ENCODE data around the gene MAP1LC3A. TPM values are rescaled to one million over a fixed set of nuclear protein-coding genes. Genes with fewer than 3 reads are reported as not detected.
"Not testable (repeated sequence)": the region's sequence is repeated elsewhere in the genome, so short reads cannot be mapped to it uniquely, and the experiment has no call there.

Gene MAP1LC3A
- total RNA-seq: 1 to 10 TPM in 1 of 2 experiments, under 1 TPM in 1; 0.99 to 2.4 TPM
- polyA plus RNA-seq: 1 to 10 TPM in 2 of 3 donors, under 1 TPM in 1; 0.94 to 2.1 (median 1.6) TPM
- total RNA-seq: 1.7 to 13.3 (median 3.1) reads per million in 6 experiments

GRCh38 chr20:34558320-34559218, at the start of gene MAP1LC3A:
MAP1LC3A (plus strand) TSS chr20:34558718; CDS start chr20:34558869, 151 bp downstream.
- Mint-ChIP-seq H3K9me3 (no peaks in the 10 kb centered on the region), H3K4me3 (peak within 1 kb of the TSS; percentile 79 to 94 (median 86)), H3K4me1 (peaks cover 8 to 19% (median 17%) of the 10 kb centered on the region in 4 donors), H3K36me3 (no peaks in the 10 kb centered on the region), H3K27ac (peak within 1 kb of the TSS; percentile 87 to 99 (median 96)), H3K27me3 (no peaks in the 10 kb centered on the region)
- ATAC-seq (peak; percentile 82), DNase-seq (peak; percentile 84 to 97 (median 93))
- POLR2A ChIA-PET: interaction anchor here (1.7 to 1.9 kb wide), 2 partner anchors 14 to 118 kb away, joined by 5 read pairs; partner anchors contain the start of gene PIGU

DNA sequence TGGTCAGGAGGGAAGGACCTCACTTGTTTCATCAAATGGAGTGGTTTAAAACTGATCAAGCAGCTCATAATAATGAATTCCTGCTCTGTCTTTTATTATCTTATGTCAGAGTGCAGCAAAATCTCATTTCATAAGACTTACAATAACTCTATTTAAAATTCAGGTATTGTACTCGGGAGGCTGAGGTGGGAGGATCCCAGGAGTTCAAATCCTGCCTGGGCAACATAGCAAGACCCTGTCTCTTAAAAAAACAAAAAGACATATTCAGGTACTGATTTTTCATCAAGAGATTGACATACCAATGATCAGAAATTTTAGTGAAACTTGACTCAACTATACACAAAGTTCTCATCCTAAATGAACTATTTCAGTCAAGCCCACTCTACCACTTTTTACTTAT, 47.9 kb upstream of the MAP1LC3A start:
- H3K27ac Mint-ChIP-seq: peak overlapping the region in 2 of 10 donors; percentile 6 to 34
- peaks cover 12 to 31% (median 22%) of the 10 kb centered on the region in 4 donors for H3K4me1 Mint-ChIP-seq
- POLR2A ChIA-PET: no interaction called here
- ATAC-seq: no peak
- H3K9me3 Mint-ChIP-seq: no peaks in the 10 kb centered on the region
- DNase-seq: no peak
- no peak overlapping the region for H3K4me3 Mint-ChIP-seq
- peaks cover 0 to 43% (median 0%) of the 10 kb centered on the region in 3 donors for H3K36me3 Mint-ChIP-seq
- H3K27me3 Mint-ChIP-seq: no peaks in the 10 kb centered on the region

GRCh38 chr20:34511891-34512265, 46.6 kb upstream of the MAP1LC3A start:
- H3K9me3 Mint-ChIP-seq: no peaks in the 10 kb centered on the region
- H3K36me3 Mint-ChIP-seq: peaks cover 0 to 31% (median 0%) of the 10 kb centered on the region in 3 donors
- POLR2A ChIA-PET: interaction anchor here (0.6 kb wide), 1 partner anchor 102 kb away, joined by 3 read pairs; no protein-coding TSS in a partner anchor
- peak overlapping the region in 6 of 10 donors; percentile 10 to 72 (median 22) for H3K27ac Mint-ChIP-seq
- no peaks in the 10 kb centered on the region for H3K27me3 Mint-ChIP-seq
- DNase-seq (no peak), ATAC-seq (no peak)
- no peak overlapping the region for H3K4me3 Mint-ChIP-seq
- peaks cover 15 to 38% (median 21%) of the 10 kb centered on the region in 4 donors for H3K4me1 Mint-ChIP-seq

- peaks cover 15 to 43% (median 21%) of the 10 kb centered on the region in 4 donors for H3K4me1 Mint-ChIP-seq
- POLR2A ChIA-PET: no interaction called here
- no peak for ATAC-seq
- peak overlapping the region in 1 of 10 donors; percentile 15 for H3K4me3 Mint-ChIP-seq
- peaks cover 0 to 27% (median 0%) of the 10 kb centered on the region in 3 donors for H3K36me3 Mint-ChIP-seq
- no peaks in the 10 kb centered on the region for H3K27me3 Mint-ChIP-seq
- H3K27ac Mint-ChIP-seq: peak overlapping the region in 9 of 10 donors; percentile 10 to 82 (median 52)
- H3K9me3 Mint-ChIP-seq: no peaks in the 10 kb centered on the region
- no peak for DNase-seq
Measured at GRCh38 chr20:34512266-34512954, 46.1 kb upstream of the MAP1LC3A start.

GRCh38 chr20:34512955-34513419, 45.5 kb upstream of the MAP1LC3A start:
- Mint-ChIP-seq H3K4me1 (peaks cover 18 to 47% (median 25%) of the 10 kb centered on the region in 4 donors), H3K4me3 (peak overlapping the region in 3 of 10 donors; percentile 20 to 25 (median 22)), H3K36me3 (peaks cover 0 to 21% (median 0%) of the 10 kb centered on the region in 3 donors), H3K9me3 (no peaks in the 10 kb centered on the region), H3K27me3 (no peaks in the 10 kb centered on the region), H3K27ac (peak overlapping the region in 8 of 10 donors; percentile 15 to 77 (median 46))
- DNase-seq (no peak), ATAC-seq (no peak)
- POLR2A ChIA-PET: no interaction called here

DNA sequence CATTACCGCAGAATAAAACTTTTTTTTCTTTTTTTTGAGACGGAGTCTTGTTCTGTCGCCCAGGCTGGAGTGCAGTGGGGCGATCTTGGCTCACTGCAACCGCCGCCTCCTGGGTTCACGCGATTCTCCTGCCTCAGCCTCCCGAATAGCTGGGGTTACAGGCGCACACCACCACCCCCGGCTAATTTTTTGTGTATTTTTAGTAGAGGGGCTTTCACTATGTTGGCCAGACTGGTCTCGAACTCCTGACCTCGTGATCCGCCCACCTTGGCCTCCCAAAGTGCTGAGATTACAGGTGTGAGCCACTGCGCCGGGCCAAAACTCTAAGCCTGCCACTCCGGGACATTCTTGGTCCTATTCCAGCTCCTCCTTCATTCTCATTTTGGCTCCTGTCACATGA, 44.5 kb upstream of the MAP1LC3A start:
- peaks cover 0 to 13% (median 0%) of the 10 kb centered on the region in 3 donors for H3K36me3 Mint-ChIP-seq
- H3K27ac Mint-ChIP-seq: peak overlapping the region in 6 of 10 donors; percentile 16 to 67 (median 44)
- DNase-seq, POLR2A ChIA-PET, H3K9me3 Mint-ChIP-seq, H3K27me3 Mint-ChIP-seq, ATAC-seq: not testable (repeated sequence)
- peak overlapping the region in 4 of 10 donors; percentile 7 to 63 (median 28) for H3K4me3 Mint-ChIP-seq
- peaks cover 25 to 56% (median 33%) of the 10 kb centered on the region in 4 donors for H3K4me1 Mint-ChIP-seq

DNA sequence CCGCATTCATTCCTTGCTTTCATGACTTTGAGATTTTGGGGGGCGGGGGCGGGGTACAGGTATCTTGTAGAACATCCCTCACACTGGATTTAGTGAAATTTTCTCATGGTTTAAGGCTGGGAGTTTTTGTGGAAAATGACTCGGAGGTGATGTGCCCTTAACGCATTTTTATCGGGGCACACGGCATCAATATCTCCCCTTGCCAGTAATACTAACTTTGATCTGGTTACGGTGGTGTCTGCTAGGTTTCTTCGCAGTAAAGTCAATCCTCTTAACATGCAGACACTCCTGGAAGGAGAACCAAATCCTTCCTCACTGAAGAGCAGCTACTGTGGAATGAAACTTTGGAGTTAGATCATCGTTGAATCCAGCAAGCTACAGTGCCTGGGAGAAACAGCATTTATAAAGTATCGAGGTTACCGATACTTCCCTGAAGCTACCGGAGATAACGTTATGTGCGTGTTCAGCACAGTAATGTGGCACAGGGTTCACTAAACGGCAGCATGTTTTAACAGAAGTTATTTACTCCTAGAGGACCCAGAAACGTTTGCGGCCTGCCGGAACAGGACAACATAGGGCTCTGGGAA, 43.5 kb upstream of the MAP1LC3A start:
- ATAC-seq (peak in 1 of 2 donors; percentile 9), DNase-seq (peak in 1 of 10 donors; percentile 1)
- Mint-ChIP-seq H3K4me1 (peaks cover 25 to 57% (median 31%) of the 10 kb centered on the region in 4 donors), H3K9me3 (no peaks in the 10 kb centered on the region), H3K27me3 (no peaks in the 10 kb centered on the region), H3K36me3 (peaks cover 0 to 14% (median 0%) of the 10 kb centered on the region in 3 donors), H3K27ac (peak overlapping the region; percentile 96 to 99 (median 98)), H3K4me3 (peak overlapping the region; percentile 97 to 100 (median 99))
- POLR2A ChIA-PET: interaction anchor here (1.2 to 2.9 kb wide), 6 partner anchors 152 to 896 kb away, joined by 3 to 19 read pairs (median 7); partner anchors contain the start of genes AHCY, EIF2S2, ITCH and PIGU

GRCh38 chr20:34515484-34516246, 42.9 kb upstream of the MAP1LC3A start:
- peak overlapping the region; percentile 96 to 99 (median 98) for H3K27ac Mint-ChIP-seq
- POLR2A ChIA-PET: interaction anchor here (1.1 to 2.9 kb wide), 11 partner anchors 16 to 896 kb away, joined by 3 to 19 read pairs (median 5); partner anchors contain the start of genes AHCY, EIF2S2, ITCH and PIGU

GRCh38 chr20:34516247-34517113, 42.0 kb upstream of the MAP1LC3A start, which contains the start of gene DYNLRB1:
DYNLRB1 (plus strand) TSS chr20:34516422; CDS start chr20:34516459, 37 bp downstream.
- peaks cover 25 to 67% (median 40%) of the 10 kb centered on the region in 4 donors for H3K4me1 Mint-ChIP-seq
- ATAC-seq (peak; percentile 79 to 87), DNase-seq (peak; percentile 88 to 98 (median 94))
- POLR2A ChIA-PET: interaction anchor here (0.5 to 2.9 kb wide), 13 partner anchors 15 to 1114 kb away, joined by 3 to 19 read pairs (median 5); partner anchors contain the start of genes AHCY, EIF2S2, ITCH and PIGU
- H3K27me3 Mint-ChIP-seq: no peaks in the 10 kb centered on the region
- no peaks in the 10 kb centered on the region for H3K9me3 Mint-ChIP-seq
- H3K27ac Mint-ChIP-seq: peak within 1 kb of the TSS; percentile 96 to 99 (median 98)
- peaks cover 0 to 12% (median 0%) of the 10 kb centered on the region in 3 donors for H3K36me3 Mint-ChIP-seq
- H3K4me3 Mint-ChIP-seq: peak within 1 kb of the TSS; percentile 97 to 100 (median 99)

More at GRCh38 chr20:34515484-34516246, 42.9 kb upstream of the MAP1LC3A start:
- Mint-ChIP-seq H3K27me3 (no peaks in the 10 kb centered on the region), H3K36me3 (peaks cover 0 to 13% (median 0%) of the 10 kb centered on the region in 3 donors), H3K9me3 (no peaks in the 10 kb centered on the region), H3K4me1 (peaks cover 25 to 60% (median 34%) of the 10 kb centered on the region in 4 donors), H3K4me3 (peak overlapping the region; percentile 97 to 100 (median 99))
- DNase-seq (peak; percentile 49 to 88 (median 70)), ATAC-seq (peak; percentile 70 to 78)

GRCh38 chr20:34517114-34517505, 41.4 kb upstream of the MAP1LC3A start:
- H3K9me3 Mint-ChIP-seq: no peaks in the 10 kb centered on the region

More at GRCh38 chr20:34517114-34517505, 41.4 kb upstream of the MAP1LC3A start:
- no peak for DNase-seq
- Mint-ChIP-seq H3K4me1 (peaks cover 26 to 73% (median 46%) of the 10 kb centered on the region in 4 donors), H3K4me3 (peak overlapping the region; percentile 97 to 100 (median 99)), H3K27me3 (no peaks in the 10 kb centered on the region), H3K36me3 (peaks cover 0 to 16% (median 0%) of the 10 kb centered on the region in 3 donors), H3K27ac (peak overlapping the region; percentile 96 to 99 (median 98))
- no peak for ATAC-seq
- POLR2A ChIA-PET: interaction anchor here (1.6 to 2.9 kb wide), 4 partner anchors 14 to 214 kb away, joined by 5 to 19 read pairs (median 6); partner anchors contain the start of gene AHCY

Data from naive thymus-derived CD8-positive, alpha-beta T cell (primary cell).